ENCODE measurements around the gene CCR5AS.
"Not testable (repeated sequence)": the region's sequence is repeated elsewhere in the genome, so short reads cannot be mapped to it uniquely, and the experiment has no call there.

The CCR5AS gene

DNA sequence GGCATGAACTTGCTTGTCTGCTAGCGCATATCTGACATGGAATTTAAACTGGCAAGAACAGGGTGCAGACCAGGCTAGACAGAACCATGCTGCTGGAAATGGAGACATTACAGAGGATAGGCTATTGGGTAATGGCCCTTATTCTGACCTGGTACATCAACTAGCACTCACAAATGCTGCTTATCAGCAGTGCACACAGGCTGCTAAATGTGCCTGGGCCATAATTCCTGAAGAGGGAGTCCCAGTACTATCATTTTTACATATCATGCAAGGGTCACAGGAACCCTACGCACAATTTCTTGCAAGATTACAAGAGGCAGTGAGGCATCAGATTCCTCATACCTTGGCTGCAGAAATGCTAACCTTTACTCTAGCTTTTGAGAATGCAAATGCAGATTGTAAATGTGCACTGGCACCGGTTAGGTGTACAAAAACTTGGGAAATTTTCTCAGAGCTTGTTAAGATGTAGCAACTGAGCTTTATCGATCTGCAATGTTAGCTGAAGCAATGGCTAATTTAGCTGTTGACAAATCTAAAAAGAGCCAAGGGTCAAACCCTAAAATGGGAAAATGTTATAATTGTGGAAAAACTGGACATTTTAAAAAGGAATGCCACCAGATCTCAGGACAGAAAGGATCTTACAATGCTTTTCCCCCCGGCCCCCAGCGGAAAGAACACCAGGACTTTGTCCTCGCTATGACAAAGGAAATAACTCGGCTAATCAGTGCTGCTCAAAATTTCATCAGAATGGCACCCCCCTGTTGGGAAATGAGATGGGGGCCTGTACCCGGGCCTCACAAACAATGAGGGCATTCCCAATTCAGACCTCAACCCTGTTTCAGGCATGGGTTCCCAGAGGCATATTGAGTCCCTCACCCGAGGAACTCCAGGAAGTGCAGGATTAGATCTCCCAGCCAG is 21.3 kb upstream of the CCR5AS start:
- no peak for DNase-seq

DNA sequence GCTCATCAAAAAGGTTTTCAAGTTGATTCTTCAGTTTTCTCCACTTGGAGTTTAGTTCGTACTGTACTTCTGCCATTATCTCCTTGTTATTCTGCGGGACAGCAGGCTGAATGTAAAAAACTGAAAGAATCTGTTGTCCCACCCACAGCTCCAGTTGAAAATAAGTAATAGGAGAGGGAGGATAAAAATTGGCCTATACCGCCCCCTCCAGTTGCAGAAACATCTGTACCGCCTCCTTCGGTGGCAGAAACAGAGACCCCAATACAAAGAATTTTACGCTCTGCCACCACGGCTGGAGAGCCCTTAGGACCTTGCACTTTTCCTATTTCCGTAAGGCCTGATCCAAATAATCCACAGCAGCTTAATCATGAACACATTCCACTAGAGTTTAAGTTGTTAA is 20.5 kb upstream of the CCR5AS start:
- DNase-seq: not testable (repeated sequence)

DNA sequence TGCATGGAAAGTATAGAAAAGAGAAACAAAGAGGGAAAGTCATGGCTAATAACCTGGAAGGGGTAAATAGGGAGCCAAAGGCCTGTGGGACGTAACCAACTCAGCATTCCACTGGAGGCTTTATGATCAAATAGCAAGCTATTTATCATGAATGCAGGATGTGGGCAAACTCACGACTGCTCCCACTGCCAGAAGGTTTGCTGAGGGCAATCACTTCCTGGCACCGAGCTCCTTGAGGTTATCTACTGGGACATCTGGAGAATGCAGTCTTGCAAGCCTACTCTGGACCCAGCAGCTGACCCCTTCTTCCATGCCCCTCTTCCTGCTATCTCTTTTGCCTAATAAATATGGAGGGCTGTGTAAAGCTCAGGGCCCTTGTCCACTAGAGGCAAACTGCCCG is 19.6 kb upstream of the CCR5AS start:
- DNase-seq: not testable (repeated sequence)

DNA sequence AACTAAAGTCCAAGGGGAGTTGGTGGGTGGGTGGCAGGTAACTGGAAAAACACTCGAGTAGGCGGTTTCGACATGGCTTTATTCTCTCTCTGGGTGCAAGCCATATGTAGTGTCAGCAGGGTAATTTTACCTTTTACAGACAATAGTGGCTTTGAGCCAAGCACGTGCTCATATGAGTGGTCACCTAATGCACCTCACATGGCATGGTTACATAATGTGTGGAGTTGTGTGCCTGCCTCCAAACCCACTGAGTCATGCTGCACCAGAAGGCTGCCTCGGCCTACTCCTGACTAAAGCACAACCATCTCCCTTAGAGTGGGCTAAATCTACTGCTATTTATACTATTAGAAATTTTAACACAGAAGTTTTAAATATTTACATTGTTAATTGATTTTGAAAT is 16.7 kb upstream of the CCR5AS start:
- DNase-seq: no peak

DNA sequence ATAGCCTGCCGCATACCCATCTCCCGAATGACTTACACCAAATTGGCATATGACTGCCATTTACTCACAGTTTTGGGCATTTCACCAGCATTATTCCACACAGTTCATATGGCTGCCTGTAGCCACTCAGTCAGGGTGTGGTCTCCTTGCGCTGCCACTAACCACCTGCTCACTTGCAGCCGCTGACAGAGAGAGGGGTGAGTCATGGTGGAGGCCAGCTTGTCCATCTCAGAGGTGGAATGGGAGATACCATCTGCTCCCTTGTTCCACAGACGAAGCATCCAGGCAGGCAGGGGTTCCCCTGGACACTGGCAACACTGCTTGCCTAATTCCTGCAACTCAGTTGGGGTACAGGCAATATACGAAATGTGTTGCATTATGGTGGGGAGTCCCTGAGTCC is 15.8 kb upstream of the CCR5AS start:
- DNase-seq: no peak

DNA sequence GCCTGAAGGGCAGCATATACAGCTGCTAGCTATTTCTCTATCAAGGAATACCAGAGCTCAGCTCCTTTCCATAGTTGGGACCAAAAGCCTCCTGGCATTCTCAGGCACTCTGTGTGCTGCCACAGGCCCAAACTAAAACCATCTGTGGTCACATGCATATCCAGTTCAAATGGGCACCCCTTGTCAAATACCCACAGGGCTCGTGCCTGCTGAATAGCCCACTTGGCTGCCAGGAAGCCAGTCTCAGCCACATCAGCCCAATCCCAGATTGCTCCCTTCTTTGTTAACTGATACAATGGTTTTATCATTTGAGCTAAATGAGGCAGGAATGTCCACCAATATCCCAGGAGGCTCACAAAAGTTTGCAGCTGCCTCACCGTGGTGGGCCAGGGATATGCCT is 14.1 kb upstream of the CCR5AS start:
- no peak for DNase-seq

DNA sequence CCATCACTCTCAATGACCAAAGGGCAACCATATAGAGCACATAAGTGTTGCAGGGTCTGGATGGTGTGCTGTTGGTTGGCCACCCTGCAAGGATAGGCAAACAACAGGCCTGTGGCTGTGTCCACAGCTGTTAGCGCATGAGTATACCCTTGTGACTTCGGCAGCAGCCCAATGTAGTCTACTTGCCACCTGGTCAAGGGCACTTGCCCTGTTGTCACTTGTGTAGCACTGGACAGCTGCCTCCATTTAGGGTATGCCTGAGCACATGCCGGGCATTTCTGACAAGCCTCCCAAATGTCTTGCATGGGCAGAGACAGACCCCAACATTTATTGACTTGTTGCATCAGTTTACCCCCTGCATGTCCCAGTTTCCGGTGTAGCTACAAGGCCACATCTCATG is 12.9 kb upstream of the CCR5AS start:
- no peak for DNase-seq

DNA sequence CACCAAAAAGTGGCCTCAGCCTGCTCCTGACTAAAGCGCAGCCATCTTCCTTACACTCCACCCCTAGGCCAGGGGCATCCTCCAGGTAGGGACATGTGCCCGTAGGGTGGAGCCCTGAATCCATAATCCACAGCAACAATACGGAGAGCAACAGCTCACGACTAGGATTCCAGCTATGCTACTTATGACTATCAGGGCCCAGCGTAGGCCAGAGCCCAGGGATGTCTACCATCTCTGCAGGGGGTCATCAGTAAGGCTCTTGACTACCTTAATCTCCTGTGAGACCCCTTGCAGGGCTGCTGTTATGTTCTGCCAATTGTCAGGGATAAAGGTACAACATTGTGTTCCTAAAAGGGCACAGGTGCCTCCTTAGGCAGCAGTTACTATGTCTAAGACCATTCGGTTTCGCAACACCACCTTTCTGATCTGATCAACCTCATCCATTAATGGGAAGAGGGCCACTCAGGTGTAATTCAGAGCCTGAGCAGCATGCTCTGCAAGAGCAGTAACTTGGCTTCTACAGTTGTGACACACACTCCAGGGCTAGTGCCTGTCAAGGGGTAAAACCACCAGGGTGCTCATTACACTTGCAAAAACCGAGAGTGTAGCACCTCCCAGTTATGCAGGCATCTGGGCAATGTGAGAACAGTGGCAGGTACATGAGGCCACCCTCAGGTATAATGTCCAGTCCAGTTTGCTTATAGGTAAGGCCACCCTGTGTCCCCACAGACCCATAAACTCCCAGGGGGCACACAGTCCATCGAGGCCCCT is 11.2 kb upstream of the CCR5AS start:
- DNase-seq: no peak

DNA sequence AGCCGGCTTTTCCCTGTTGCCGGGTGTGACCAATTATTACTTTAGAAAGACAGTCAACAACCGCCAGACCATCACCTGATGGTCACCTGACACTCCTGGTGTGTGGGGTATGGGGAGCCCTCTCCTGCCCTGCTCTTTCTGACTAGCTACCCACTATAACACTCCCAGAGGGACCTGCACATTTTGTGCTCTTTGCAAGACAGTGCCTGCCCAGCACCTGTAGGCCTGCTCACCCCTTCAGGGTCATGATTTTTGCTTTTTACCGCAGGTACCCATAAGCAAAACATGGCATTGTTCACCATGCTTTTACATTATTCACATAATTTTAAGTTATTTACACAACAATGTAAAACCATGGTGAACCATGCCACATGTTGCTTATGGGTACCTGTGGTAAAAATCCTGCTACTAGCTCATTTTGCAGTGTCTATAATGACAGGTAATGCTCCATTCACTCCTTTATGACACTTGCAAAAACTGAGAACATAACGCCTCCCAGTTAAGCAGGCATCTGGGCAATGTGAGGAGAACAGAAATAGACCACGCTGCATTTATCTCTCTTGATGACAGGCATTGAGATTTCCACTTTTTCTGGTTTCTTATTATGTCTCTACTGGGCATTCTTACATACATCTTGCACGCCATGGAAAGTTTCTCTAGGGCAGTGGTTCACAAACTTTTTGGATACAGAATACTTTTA is 10.1 kb upstream of the CCR5AS start:
- no peak for DNase-seq

DNA sequence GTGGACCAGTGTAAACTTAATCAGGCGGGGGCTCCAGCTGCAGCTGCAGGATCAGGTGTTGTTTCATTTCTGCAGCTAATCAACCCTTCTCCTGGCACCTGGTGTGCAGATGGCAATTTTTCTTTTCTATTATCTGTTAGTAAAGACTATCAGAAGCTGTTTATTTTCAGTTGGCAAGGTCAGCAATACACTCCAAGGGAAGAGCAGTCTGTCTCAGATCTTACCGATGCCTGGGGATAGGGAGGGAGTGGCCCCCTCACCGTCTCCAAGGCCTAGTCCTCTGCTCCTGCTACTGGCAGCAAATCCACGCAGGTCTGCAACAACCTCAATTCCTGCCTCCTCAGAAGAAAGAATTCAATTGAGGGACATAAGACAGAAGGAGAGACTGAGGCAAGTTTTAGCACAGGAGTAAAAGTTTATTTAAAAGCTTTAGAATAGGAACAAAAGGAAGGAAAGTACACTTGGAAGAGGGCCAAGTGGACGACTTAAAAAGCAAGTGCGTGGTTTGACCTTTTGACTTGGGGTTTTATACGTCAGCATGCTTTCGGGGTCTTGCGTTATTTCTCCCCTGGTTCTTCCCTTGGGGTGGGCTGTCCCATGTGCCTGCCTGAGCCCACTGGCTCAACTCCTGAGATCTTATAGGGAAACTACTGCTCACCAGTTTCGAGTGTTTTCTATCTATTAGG is 9.4 kb upstream of the CCR5AS start:
- no peak for DNase-seq

DNA sequence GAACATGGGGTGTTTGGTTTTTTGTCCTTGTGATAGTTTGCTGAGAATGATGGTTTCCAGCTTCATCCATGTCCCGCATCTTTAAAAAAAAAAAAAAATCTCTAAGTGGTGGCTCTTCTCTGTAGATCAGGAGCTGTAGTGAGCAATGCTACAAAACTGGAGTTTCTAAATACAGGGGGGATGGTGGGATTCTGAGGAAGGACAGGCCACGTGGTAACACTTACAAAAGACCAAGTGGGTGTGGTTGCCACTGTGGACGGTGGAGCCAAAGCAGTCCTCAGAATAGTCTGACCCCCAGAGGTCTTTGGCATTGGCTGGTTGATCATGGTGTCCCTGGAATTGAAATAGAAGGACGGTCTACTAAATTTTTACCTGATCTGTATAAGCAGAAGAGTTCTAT is 7.9 kb upstream of the CCR5AS start:
- DNase-seq: no peak

DNA sequence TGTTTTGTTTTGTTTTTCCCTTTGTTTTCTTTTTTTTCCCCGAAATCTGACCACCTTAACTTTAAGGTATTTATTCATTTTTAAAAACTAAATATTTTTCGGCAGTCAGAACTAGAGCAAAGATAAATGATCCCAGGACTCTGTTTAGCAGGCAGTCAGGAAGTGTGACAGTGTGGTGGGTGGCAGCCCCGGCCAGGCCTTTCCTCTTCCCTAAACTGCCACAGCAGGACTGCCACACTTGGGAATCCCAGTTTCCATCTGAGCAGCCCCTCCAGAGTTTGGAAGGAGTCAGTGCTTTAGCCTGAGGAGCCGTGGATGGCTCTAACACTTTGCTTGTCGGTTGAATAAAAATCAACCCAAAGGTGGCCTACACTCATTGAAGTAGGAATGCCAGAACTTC is 7.1 kb upstream of the CCR5AS start:
- DNase-seq: no peak

DNA sequence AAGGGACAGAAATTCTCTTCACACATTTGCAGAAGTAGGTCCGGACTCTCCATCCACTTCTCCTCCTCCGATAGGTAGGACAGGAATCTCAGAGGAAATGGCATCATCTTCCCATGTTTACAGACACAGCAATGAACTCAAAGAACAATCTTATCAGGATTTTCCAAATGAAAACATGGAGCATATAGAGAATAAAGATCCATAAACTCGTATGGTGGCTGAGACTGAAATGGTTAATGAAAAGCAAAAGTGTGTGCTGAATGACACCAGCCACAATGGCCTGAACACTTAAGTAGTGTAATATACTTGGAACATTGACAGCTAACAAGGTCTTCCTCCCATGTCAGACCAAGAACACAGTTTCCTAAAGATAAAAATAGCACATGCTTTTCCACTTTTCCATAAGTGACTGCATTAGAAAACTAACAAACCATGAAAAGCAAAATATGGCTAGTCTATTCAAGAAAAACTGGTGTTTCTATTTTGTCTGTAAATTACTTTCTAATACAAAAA is 6.0 kb upstream of the CCR5AS start:
- no peak for DNase-seq

DNA sequence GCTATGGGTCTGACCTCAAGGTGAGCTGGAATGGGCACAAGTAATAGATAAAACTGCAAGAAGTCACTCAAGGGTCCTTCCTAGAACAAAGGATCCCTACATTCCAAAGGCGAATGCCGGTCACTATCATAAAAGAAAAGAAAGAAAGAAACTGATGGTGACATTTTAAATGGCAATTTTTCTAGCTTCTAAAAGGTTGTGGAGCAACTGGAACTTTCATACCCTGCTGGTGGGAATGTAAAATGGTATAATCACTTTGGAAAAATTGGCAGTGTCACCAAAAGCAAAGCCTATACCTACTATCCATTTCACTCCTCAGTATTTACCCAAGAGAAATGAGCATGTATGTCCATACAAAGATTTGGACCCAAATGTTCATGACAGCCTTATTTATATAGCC is 4.4 kb upstream of the CCR5AS start:
- no peak for DNase-seq

DNA sequence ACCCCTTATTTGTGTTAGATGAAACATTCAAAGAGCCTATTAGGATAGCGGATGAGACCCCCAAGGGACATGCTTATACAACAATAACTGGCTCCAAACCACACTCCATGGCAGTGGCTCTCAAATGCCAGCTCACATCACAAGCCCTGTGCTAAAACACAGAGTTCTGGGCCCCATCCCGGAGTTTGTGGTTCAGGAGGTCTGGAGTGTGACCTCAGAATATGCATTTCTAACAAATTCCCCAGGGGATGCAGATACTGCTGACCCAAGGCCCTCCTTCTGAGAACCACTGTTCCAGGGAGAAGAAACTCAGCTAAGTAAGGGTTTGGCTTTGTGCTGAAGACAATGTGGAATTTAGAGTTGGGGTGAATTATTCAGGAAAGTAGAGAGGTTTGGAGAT is 3.8 kb upstream of the CCR5AS start:
- DNase-seq: no peak

DNA sequence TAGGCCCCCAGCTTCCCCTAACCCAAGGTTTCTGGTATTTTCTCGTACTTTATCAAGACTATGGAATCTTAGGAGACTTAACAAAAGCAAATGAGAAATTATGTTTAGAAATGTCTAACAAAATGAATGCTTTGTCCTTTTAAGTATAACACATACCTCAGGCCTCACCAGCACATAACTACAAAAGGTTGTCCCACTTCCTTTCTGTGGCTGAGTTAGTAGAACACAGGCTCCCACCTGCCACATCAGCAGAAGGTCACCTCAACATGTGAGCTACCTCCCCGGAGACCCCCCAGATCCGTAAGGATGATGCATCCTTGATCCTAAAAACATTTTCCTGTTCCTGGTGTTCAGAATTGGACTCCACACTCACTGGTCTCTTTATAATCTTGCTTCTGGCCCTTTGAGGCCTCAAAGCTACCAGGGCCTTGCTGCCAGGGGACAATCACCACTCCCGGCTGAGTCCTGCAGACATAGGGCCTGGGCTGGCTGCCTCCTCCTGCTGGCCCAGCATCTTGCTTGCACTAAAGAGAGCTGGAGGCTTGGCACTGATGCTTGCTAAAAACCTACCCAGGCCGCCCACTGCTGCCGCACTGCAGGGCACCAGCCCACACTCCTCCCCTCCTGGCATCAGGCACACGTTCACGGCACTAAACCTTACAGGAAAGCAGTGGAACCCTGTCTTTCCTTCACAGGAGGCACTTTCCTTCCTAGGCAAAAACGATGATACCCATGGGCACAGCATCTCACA is 3.0 kb upstream of the CCR5AS start:
- DNase-seq: no peak

DNA sequence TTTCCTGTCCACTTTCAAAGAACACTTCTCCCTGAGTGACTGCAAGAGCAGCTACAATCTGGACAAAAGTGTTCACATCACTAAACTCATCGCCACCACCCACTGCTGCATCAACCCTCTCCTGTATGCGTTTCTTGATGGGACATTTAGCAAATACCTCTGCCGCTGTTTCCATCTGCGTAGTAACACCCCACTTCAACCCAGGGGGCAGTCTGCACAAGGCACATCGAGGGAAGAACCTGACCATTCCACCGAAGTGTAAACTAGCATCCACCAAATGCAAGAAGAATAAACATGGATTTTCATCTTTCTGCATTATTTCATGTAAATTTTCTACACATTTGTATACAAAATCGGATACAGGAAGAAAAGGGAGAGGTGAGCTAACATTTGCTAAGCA is 2.0 kb upstream of the CCR5AS start:
- no peak for DNase-seq

DNA sequence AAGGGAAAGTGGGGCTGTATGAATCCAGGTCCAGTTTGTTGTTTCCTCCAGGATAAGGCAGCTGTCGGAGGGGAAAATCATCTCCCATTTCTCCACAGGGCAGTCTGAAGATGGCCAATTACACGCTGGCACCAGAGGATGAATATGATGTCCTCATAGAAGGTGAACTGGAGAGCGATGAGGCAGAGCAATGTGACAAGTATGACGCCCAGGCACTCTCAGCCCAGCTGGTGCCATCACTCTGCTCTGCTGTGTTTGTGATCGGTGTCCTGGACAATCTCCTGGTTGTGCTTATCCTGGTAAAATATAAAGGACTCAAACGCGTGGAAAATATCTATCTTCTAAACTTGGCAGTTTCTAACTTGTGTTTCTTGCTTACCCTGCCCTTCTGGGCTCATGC is 1.1 kb upstream of the CCR5AS start:
- no peak for DNase-seq

DNA sequence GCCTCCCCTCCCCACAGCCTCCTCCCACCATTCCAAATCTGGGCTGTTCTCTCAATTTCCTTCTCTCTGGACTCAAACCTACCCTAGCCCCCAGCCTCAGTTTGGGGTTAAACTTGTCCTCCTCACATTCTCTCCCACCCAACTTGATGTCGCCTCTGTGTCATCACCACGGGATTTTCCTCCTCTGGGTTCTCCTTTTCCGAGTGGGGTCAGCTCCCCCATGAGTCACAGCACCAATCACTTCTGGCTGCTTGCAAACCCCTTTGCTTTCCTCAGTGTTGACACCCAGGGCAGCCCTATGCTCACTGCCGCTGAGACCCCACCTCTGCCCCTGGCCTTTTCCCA is 451 bp downstream of the CCR5AS start:
- DNase-seq: no peak

DNA sequence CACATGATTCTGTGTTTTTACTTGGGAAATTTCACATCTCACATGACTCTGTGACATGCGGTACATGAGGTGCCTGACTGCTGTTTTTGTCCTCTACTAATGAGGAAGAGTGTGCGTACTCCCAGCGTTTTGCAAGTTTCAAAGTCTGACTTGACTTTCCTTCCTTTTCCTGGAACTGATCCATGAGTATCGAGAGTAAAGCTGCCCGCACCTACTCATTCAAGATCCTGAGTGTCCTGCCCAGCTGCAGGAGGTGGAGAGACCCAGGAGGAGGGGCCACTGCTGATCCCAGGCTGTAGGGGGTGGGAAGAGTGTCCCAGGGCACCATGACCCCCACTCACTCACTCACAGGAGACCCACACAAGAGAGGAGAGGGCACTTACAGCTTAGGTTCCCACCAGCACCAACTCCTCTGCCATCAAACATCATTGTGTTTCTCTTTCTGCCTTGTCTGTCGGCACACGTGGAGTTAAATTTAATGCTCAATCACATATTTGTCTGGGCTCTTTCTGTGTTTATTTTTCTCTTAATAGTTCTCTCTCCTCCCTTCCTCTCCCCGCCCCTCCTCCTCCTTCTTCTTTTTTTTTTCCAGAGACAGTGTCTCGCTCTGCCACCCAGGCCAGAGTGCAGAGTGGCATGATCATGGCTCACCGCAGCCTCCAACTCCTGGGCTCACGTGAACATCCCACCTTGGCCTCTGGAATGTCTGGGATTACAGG is 1.4 kb downstream of the CCR5AS start:
- no peak for DNase-seq

DNA sequence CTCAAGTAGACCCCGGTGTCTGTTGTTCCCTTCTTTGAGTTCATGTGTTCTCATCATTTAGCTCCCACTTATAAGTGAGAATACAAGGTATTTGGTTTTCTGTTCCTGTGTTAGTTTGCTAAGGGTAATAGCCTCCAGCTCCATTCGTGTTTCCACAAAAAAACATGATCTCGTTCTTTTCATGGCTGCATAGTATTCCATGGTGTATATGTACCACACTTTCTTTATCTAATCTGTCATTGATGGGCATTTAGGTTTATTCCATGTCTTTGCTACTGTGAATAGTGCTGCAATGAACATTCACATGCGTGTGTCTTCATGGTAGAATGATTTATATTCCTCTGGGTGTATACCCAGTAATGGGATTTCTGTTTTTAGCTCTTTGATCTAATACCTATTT is 4.0 kb downstream of the CCR5AS start:
- not testable (repeated sequence) for DNase-seq

DNA sequence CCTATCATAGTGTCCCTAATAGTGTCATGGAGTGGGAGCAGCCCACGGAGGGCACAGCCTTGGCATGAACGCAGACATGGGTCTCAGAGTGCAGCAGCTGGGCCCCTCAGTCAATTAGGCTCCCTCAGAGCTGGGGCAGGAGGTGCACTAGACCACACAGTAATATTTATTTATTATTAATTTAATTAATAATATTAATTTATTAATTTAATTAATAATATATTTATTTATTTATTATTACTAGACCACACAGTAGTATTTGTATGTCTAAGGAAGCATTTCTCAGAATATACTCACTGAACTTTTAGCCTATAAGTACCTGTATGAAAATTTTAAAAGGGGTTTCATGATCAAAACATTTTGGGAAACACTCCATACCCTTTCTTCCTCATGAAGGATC is 5.3 kb downstream of the CCR5AS start:
- no peak for DNase-seq

Measured in fibroblast of upper back skin (primary cell).